A204.1 (cell line): ENCODE results near the gene GPD1L.
"Not testable (repeated sequence)": the region's sequence is repeated elsewhere in the genome, so short reads cannot be mapped to it uniquely, and the experiment has no call there.

Experiments used
- FAIRE-seq: peaks from 2 replicates; lab custom pipeline; 2012; peaks lifted over from hg19 to GRCh38; lab: Jason Lieb, UNC

GPD1L gene

DNA sequence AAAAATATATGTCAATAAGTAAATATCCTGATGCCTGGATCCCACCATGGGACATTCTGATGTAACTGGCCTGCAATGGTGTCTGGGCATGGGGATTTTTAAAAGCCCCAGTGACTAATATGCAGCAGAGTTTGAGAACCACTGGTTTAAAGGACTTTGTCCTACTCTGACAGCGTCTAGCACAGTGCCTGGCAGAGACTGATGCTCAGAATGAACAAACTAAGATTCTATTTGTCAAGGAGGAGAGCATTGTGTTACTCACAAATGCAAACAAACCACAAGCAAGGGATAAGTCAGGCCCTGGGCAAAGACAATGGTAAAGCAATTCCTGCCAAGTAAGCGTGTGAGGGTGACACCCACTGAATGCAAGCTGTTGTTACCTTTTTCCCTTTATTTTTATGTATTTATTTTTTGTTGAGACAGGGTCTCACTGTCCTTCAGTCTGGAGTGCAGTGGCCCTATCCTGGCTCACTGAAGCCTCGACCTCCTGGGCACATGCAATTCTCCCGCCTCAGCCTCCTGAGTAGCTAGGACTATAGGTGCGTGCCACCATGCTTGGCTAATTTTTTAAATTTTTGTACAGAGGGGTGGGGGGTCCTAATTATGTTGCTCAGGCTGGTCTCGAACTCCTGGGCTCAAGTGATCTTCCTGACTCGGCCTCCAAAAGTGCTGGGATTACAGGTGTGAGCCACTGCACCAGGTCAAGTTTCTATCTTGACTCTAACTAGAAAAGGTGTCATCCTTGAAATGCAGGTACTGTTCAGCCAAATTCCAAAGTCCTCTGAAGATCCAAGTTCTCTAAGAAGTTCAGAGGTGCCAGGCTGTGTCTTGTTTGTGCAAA is 909 bp upstream of the GPD1L start:
- FAIRE-seq, result no peak

- no peak for FAIRE-seq
These were observed 526 bp downstream of the GPD1L start for GRCh38 chr3:32106929-32107362.

DNA sequence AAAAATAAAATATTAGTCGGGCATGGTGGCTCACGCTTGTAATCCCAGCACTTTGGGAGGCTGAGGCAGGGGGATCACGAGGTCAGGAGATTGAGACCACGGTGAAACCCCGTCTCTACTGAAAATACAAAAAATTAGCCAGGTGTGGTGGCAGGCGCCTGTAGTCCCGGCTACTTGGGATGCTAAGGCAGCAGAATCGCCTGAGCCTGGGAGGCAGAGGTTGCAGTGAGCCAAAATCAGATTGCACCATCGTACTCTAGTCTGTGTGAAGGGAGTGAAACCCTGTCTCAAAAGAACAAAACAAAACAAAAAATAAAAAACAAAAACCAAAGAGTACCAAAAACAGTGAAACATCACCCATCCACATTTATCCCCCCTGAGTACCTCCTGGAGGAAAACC is 1.8 kb downstream of the GPD1L start:
- FAIRE-seq, result not testable (repeated sequence)

DNA sequence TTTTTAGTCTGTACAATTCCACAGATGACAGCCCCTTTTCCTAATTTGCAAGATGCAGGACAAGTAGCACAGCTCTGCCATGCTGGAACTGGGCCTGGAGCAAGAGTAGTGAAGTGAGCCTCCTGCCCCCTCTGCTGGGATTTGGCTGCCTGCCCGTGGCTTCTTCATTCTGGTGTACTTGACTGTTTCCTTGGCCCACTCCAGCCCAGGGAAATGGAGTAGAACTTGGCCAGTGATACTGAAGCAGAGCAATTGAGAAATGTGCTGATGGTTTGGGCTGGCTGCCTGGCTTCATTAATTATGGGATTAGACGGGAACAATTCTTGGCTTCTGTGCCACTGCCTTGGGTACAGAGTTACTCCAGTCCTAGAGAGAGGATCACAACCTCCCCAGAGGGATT is 2.8 kb downstream of the GPD1L start:
- no peak for FAIRE-seq

GRCh38 chr3:32110233-32110760 is 3.9 kb downstream of the GPD1L start:
- FAIRE-seq, result no peak

- FAIRE-seq, result no peak
These were observed 5.1 kb downstream of the GPD1L start for GRCh38 chr3:32111560-32111959.

- FAIRE-seq, result no peak
These were observed 7.1 kb downstream of the GPD1L start for GRCh38 chr3:32113566-32113965.

GRCh38 chr3:32113981-32114545 is 7.6 kb downstream of the GPD1L start:
- FAIRE-seq, result no peak

DNA sequence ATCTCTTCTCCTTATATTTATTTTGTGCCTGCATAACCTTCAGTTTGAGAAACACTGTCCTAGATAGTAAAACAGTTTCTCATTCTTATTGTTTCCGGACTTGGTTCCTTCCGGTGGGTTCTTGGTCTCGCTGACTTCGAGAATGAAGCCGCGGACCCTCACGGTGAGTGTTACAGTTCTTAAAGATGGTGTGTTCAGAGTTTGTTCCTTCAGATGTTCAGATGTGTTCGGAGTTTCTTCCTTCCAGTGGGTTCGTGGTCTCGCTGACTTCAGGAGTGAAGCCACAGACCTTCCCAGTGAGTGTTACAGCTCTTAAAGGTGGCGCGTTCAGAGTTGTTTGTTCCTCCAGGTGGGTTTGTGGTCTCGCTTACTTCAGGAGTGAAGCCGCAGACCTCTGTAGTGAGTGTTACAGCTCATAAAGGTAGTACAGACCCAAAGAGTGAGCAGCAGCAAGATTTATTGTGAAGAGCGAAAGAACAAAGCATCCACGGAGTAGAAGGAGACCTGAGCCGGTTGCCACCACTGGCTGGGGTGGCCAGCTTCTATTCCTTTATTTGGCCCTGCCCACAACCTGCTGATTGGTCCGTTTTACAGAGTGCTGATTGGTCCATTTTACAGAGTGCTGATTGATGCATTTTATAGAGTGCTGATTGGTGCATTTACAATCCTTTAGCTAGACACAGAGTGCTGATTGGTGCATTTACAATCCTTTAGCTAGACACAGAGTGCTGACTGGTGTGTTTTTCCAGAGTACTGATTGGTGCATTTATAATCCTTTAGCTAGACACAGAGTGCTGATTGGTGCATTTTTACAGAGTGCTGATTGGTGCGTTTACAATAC is 8.3 kb downstream of the GPD1L start:
- FAIRE-seq, result not testable (repeated sequence)

DNA sequence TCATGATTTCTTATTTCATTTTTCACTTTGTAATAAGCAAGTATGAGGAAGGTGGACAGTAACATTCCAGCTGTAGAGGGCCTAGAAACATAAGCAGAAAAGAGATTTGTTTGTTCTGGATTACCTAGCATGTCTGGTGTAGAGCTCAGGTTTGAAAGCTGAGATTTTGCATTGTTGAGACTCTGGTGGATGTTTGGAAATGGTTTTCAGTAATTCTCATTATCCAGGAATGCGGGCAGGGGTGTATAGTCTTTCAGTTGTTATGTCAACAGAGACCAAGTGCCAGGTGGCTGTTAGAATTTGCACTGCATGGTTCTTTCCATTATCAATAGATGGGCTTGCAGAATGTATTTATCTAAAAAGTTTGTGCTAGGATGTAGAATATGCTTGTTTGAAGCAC is 10.9 kb downstream of the GPD1L start:
- no peak for FAIRE-seq

DNA sequence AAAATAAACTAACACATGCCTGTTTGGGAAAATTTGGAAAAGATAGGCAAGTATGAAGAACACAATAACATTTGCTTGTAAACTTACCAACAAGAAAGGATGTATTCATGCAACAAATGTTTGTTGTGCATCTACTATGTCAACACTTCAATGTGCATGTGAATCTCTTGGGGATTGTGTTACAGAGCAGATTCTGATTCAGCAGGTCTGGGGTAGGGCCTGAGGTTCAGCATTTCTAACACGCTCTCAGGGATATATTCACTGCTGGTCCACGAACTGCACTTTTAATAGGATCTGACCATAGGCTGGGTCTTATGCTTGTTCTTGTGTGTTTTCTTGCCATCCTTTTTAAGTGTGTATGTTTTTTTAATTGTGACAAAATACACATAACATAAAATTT is 11.8 kb downstream of the GPD1L start:
- FAIRE-seq, result no peak

GRCh38 chr3:32120471-32120870 is 14.1 kb downstream of the GPD1L start:
- FAIRE-seq, result no peak

DNA sequence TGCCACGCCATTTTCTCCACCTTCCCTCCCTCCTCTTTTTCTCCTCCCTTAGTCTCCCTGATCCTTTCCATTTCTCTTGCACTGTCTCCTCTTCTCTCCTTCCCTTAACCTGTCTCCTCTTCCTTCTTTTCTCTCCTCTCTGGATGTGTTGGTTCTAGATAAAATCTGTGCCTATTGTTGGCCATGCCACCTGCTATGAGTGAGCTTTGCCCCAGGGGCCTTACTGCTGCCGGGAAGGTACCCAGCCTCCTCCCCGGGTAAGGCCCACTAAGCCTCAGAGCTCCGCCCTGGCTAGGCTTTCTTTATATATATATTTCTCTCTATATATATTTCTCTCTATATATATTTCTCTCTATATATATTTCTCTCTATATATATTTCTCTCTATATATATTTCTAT is 14.7 kb downstream of the GPD1L start:
- FAIRE-seq, result no peak

GRCh38 chr3:32123620-32124019 is 17.2 kb downstream of the GPD1L start:
- no peak for FAIRE-seq

DNA sequence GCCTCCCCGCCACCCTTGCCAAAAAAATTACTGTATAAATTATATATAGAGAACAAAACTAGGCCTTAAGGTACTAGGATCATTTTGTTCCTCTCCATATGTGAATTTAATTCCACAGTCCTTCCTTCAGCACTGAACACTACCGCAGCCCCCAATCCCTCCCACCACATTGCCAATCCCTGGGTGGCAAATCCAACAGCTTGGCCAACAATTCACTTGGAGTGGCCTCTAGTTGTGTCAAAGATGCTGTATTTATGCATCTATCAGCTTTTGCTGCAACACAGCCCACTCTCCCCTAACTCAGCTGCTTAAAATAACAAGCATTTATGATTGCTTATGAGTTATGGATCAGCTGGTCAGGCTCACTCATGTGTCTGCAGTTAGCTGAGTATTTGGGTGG is 18.6 kb downstream of the GPD1L start:
- no peak for FAIRE-seq

GRCh38 chr3:32126305-32127015 is 20.0 kb downstream of the GPD1L start:
- no peak for FAIRE-seq

GRCh38 chr3:32127219-32127826 is 20.9 kb downstream of the GPD1L start:
- no peak for FAIRE-seq

DNA sequence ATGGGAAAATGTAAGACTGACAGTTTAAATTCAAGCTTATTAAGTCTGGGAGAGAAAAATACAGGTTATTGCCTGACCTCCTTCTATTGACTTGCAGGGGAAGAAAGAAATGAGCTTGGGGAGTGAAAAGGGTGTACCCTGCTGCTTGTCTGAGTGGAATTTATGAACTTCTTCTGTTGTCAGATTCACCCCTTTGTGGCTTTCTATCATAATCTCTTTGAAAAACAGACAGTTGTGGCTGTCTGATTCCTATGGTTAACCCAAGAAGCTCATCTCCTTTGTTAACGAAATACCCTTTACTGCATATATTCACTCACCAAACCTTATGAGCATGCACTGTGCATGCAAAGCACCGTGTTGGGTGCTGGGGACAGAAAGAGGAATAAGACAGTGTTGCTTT is 22.5 kb downstream of the GPD1L start:
- FAIRE-seq, result no peak

DNA sequence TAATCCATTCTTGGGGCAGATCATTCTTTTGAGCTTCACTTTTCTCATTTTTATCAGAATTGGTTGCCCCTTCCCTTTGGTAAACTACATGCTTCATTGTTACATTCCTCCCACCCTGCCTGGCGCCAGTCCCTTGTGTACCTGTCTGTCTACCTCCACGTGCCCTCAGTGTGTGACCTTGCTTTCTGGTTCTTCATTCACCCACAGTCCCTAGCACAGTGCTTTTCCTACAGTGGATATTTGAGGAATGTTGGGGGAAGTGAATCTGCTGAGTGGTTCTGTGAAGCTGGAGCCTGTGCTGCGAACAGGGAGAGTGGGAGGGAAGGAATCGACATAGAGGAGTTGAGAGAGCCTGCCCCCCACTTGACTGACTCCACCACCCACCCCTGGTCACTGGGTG is 23.4 kb downstream of the GPD1L start:
- FAIRE-seq, result no peak

- FAIRE-seq, result no peak
These were observed 25.7 kb downstream of the GPD1L start for GRCh38 chr3:32132121-32132520.

DNA sequence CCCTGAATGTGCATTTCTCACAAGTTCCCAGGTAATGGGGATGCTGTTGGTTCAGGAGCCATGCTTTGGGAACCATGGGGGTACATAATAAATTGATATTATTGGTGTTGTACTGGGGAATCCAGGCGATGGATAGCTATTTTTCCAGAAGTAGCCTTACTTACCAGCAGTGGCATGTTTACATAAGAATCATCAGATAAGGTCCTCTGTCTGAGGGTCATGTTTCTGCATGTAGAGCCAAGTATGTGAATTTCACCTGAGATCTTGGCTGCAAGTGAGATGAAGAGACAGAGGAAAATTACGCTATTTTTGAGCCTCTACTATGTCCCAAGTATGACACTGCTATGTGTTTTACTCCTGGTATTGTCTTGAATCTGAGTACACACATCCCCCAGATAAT is 26.3 kb downstream of the GPD1L start:
- FAIRE-seq, result no peak

DNA sequence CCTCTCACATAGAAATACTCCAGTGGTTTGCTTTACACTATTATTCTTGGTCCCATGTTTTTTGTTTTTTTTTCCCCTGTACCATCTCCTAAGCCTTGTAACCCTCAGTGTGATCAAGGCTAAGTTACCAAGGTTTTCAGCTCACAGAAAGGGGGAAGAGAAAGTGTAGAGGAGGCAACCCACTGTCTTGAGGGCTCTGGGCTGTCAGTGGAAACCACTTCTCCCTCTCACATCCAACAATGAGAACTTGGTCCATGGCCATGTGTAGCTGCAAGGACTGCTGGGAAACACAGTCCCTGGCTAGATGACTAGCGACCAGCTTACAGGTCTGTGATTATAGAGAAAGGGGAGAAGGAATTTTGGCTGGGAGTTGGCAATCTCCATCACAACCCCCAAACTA is 30.3 kb downstream of the GPD1L start:
- no peak for FAIRE-seq
